ENCODE results near the gene NKTR.

DNA sequence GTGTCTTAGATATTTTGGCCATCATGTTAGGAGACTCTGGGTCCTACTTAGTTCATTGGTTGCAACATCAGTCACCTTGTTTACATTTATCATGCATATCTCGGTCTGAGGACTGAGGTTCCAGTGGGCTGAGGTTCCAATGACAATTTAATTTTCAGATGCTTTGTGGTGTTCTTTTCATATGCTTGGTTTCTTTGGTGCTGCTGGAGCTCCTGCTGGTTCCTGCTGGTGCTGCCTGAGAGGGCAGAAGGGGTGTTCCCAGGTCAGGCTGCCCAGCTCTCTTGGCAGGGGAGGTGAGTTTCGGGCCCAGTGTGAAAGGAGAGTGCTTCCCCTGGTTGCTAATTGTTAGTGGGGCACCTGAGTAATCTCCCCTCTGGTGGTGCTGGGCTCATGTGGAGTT is 78.0 kb downstream of the NKTR start:
- TF ChIP-seq POLR2A (IDR thresholded peaks at IDR 0.05; ENCODE audit: extremely low read depth, insufficient read length): no peak
- TF ChIP-seq, protein P1, sequence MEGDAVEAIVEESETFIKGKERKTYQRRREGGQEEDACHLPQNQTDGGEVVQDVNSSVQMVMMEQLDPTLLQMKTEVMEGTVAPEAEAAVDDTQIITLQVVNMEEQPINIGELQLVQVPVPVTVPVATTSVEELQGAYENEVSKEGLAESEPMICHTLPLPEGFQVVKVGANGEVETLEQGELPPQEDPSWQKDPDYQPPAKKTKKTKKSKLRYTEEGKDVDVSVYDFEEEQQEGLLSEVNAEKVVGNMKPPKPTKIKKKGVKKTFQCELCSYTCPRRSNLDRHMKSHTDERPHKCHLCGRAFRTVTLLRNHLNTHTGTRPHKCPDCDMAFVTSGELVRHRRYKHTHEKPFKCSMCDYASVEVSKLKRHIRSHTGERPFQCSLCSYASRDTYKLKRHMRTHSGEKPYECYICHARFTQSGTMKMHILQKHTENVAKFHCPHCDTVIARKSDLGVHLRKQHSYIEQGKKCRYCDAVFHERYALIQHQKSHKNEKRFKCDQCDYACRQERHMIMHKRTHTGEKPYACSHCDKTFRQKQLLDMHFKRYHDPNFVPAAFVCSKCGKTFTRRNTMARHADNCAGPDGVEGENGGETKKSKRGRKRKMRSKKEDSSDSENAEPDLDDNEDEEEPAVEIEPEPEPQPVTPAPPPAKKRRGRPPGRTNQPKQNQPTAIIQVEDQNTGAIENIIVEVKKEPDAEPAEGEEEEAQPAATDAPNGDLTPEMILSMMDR (IDR thresholded peaks at IDR 0.05; ENCODE audit: low read depth, low read length): no peak
- TF ChIP-seq, protein P2, sequence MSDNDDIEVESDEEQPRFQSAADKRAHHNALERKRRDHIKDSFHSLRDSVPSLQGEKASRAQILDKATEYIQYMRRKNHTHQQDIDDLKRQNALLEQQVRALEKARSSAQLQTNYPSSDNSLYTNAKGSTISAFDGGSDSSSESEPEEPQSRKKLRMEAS (IDR thresholded peaks at IDR 0.05; ENCODE audit: low read depth, low read length): no peak
- no peak for TF ChIP-seq MYC (IDR thresholded peaks at IDR 0.05; ENCODE audit: low read depth, low read length)

Data from NB4 (cell line).